BE2C (cell line): ENCODE data around the gene COL1A1.

Experiments used
- DNase-seq: peaks from one replicate; pipeline ENCODE4 v3.0.0-alpha.2; 2020
- H3K27me3 ChIP-seq: fragments of 250-450 bp; sonication (Bioruptor Pico); 2 replicates; pipeline ENCODE4 v1.5.1; 2020; ENCODE audit warnings: mild to moderate bottlenecking
- H3K36me3 ChIP-seq: fragments of 250-450 bp; sonication (Bioruptor Pico); 2 replicates; pipeline ENCODE4 v1.5.1; 2020; ENCODE audit warnings: mild to moderate bottlenecking
- H3K4me1 ChIP-seq: fragments of 250-450 bp; sonication (Bioruptor Pico); 2 replicates; pipeline ENCODE4 v1.5.1; 2020
- H3K4me3 ChIP-seq: 2 replicates; pipeline ENCODE4 v1.5.1; 2011; ENCODE audit warnings: low read depth, low read length
- H3K9me3 ChIP-seq: fragments of 250-450 bp; sonication (Bioruptor Pico); 2 replicates; pipeline ENCODE4 v1.5.1; 2020
- CTCF ChIP-seq: IDR thresholded peaks from 2 replicates; pipeline ENCODE4 v1.5.1; 2012; ENCODE audit warnings: mild to moderate bottlenecking, low read depth, low read length

Gene COL1A1

GRCh38 chr17:50153650-50154575 is 47.5 kb downstream of the COL1A1 start:
- Histone ChIP-seq H3K36me3 (peaks cover 8% of the 10 kb centered on the region; the same call in 1 of the 2 replicates), H3K9me3 (no peaks in the 10 kb centered on the region), H3K27me3 (no peaks in the 10 kb centered on the region), H3K4me3 (no peak overlapping the region), H3K4me1 (peaks cover 17% of the 10 kb centered on the region)
- DNase-seq = peak; percentile 75
- no peak for TF ChIP-seq CTCF

- no peak for TF ChIP-seq CTCF
- no peaks in the 10 kb centered on the region for H3K27me3 ChIP-seq
- H3K4me3 ChIP-seq = peak overlapping the region; percentile 92
- DNase-seq = no peak
- H3K9me3 ChIP-seq = no peaks in the 10 kb centered on the region
- H3K36me3 ChIP-seq = peaks cover 8% of the 10 kb centered on the region; the same call in 1 of the 2 replicates
- H3K4me1 ChIP-seq = peaks cover 17% of the 10 kb centered on the region
Observed at GRCh38 chr17:50152736-50153135, 48.7 kb downstream of the COL1A1 start.

- no peaks in the 10 kb centered on the region for H3K9me3 ChIP-seq
- peaks cover 8% of the 10 kb centered on the region; the same call in 1 of the 2 replicates for H3K36me3 ChIP-seq
- peaks cover 17% of the 10 kb centered on the region for H3K4me1 ChIP-seq
- DNase-seq = peak; percentile 85
- H3K27me3 ChIP-seq = no peaks in the 10 kb centered on the region
- peak overlapping the region; percentile 92 for H3K4me3 ChIP-seq
- no peak for TF ChIP-seq CTCF
Observed at GRCh38 chr17:50151937-50152547, 49.4 kb downstream of the COL1A1 start.

GRCh38 chr17:50151041-50151936 is 50.1 kb downstream of the COL1A1 start:
- peak overlapping the region; percentile 92 for H3K4me3 ChIP-seq

More at GRCh38 chr17:50151041-50151936, 50.1 kb downstream of the COL1A1 start:
- TF ChIP-seq CTCF = peak; percentile 67
- Histone ChIP-seq H3K27me3 (no peaks in the 10 kb centered on the region), H3K4me1 (peaks cover 17% of the 10 kb centered on the region), H3K9me3 (no peaks in the 10 kb centered on the region), H3K36me3 (peaks cover 12% of the 10 kb centered on the region)
- peak; percentile 95 for DNase-seq
